HG03378 (cell line): ENCODE measurements around the gene SMIM27.

Source experiments
- ATAC-seq: cut with Tn5 transposase; IDR thresholded peaks from one replicate; pipeline ENCODE4 v1.9.1; 2021; ENCODE audit warnings: mild to moderate bottlenecking, moderate library complexity; ENCODE audit not compliant: unreplicated experiment

The SMIM27 gene

DNA sequence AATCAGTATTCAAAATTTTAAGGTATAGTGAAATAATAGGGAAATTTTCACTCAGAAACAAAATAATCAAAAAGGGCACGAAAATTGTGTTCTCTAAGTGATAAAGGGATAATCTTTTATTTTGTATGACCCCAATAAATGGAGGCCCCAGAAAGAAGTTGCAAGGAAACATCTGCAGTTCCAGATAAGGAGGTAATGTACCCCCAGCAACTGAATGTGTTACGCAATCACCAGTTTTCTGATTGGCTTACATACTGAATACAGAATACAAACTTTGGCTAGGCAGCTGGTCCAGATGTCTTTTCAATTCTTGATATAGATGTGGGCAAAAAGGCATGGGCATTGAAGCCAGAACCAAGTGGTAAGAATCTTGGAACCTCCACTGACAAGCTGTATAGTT lies 2.0 kb downstream of the SMIM27 start:
- ATAC-seq: no peak

DNA sequence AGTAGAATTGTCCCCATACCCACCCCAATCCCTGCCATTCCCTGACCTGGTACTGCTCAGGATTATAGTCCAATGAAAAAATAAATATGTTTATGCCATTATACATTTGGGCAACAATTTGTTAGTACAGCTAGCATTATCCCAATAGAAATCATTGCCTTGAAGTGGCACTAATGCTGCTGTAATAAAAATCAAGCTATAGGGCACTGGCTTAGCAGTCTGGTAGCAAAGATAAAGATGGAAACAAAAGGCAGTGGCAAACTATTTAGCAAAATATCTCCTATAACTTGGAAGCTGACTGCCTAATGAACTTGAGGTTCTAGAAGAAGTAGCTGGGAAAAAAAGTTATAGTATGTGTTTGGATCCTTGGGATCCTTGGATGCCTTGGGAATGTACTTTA lies 2.5 kb downstream of the SMIM27 start:
- ATAC-seq: no peak

DNA sequence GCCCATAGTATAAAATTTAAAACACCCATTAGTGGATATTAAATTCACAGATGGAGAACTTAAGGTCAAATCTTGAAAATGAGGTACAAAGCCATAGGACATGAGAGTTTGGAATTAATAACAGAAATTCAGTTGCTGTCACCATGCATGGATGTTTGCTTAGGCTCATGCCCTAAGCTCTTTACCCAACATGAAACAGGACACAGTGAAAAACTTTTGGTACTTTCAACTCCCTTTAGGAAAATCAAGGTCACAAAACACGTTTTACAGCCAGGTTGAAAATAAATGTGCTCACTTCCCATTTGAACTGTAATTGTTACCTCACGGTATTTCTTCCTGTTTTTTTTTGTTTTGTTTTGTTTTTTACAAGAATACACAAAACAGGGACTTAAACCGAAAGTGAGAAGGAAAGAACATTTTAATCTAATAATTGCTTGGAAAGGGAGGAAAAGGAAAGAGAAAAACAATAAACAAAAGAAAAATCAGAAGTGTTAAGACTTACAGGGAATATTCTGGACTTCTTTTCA lies 6.3 kb downstream of the SMIM27 start:
- no peak for ATAC-seq

DNA sequence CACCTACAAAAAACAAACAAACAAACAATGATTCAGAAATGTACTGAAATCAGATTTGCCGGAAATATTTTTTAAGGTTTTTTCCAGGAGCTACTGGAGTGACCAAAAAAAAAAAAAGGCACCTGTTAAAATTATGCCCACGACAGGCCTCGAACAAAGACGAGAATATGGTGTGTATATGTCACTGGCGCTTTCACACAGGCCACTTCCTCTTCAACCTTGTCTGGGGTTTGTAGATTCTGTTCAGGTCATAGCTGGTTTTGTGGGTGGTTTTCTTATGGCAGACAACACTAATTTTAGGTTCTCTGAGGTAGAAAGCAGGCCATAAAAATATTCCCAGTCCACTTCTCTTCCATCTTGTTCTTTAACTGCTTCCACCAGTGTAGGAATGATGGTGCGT lies 13.8 kb downstream of the SMIM27 start:
- ATAC-seq: no peak

DNA sequence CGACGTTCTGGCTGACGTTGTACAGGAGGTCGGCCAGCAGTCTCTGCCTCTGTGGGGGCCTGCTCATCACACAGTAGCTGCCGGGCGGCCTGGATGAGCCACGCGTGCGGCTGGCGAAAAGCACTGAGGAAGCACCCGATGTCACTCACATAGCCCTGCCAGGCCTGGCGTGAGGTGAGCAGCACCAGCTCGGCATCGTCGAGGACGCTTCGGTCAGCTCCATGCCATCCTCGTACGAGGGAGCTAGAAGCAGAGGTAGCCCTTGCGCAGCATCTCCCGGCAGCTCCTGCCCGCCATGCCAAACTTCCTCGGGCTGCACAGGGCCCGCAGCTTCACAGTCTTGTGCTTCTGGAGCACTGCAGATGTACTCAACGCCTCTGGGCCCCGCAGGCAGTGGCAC lies 14.6 kb downstream of the SMIM27 start:
- no peak for ATAC-seq

DNA sequence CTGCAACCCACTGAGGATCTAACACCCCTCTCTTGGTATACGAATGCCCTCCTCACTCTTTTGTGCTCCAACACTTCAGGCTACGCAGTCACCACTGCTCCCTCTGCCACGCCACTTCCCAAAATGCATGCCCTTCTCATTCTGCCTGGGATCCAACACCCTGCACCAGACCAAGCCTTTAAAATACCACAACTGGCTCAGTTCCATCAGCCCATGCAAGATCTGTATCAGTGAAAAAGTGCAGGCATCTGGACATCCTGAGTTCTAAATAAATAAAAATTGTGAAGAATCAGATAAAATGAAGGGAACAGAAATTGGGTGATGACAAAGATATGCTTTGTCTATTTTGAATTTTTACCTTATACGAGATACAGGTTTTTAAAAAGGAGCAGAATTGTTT lies 18.1 kb downstream of the SMIM27 start:
- ATAC-seq: no peak

DNA sequence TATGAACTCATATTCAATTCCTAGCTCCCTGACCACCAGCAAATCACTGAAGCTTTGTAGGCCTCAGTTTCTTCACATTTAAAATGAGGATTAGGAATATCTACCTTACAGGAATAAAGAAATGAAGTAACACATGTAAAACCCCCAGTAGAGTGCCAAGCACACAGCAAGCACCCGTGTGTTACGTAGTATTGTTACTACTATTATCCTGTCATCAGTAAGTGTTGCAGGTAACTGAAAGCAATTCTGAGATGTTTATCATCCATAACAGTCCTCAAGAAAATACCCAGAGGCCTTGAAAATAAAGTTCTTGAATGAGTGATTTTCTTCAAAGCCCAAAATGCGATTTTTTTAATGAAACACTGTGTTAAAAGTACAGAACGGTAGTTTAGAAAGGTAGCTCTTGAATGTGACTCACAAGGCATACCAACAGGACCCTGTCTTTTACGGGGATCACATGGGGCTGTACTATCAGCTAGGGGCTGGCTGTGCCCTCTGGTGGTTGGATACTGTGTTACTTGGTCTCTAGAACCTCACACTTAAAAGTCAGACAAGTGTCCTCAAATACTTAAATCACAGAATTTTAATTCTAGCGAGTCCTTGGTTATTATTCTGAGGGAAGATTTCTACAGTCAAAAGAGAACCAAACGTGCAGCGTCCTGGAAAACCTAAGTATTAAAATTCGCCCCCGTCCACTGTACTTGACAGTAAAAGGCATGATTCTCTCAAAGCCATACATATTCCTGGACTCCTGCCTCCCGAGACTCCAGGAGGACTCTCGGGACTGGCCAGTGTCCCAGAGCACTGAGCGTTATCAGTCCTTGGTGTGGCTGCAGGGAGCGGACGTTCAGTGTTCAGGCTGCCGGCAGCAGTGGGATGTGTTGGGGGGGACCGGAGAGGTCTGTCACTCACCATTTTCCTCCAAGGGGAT lies 20.1 kb downstream of the SMIM27 start:
- peak; percentile 92 for ATAC-seq

DNA sequence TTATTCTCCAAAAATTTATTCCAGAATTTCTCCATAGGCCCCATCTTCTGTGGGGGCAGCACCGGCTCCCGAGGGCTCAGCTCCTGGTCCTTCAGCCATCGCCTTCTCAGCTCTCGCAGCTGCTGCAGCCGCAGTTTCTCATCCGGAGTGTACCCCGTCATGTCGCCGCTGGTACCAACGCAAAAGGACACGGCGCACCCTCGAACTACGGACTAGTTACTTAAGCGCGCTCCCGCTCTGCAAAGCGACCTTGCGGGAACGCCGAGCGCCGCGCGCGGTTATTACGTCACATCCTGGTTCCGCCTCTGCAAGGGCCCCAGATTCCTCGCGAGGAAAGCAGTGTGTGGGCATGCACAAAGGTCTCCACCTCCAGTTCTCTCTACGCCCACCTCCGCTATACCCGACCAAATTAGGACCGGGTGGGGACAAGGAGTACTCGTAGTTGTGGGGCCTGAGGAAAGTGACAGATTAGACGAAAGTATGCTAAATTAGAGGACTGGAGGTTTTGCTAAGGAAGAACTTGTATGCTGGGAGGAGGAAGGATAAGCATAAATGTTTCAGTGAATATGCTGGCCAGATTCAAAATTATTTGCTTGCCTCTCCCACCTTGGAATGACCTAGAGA lies 20.9 kb downstream of the SMIM27 start, which contains the start of gene NDUFB6:
Gene NDUFB6 (minus strand): TSS at position 260 of the 624 bp plus-strand sequence. CDS start 99 bp downstream, at position 161.
- ATAC-seq: peak; percentile 82

DNA sequence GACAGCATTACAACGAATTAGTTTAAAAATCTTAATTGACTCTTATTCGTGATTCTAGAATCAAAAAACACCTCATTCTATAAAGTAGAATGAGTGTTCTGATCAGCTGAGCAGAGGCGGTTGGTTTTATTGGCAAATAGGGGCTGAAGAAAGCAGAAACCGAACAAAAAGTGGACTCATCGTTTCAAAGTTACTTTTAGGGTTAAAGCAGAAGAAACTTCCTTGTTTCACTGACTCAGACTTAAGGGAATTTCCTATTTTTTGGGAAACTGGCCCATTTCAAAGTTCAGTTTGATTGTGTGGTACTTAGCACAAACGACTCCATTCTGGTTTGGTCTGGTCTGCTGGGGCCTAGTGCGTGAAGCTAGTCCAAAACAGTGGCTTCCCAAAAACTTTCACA lies 21.7 kb downstream of the SMIM27 start:
- no peak for ATAC-seq

DNA sequence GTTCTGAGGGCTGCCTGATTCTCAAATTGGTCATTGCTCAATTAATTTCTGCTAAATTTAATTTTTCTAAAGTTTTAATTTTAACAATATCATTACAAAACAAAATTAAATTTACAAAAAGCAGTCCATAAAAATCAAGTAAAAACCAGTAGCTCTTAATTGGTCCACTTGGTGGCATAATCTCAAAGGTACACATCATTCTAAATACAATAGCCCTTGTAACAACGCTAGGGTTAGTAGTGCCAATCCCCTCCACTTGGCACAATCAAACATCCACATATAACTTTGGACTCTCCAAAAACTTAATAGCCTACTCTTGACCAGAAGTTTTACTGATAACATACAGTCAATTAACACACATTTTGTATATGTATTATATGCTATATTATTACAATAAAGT lies 22.7 kb downstream of the SMIM27 start:
- ATAC-seq: no peak

DNA sequence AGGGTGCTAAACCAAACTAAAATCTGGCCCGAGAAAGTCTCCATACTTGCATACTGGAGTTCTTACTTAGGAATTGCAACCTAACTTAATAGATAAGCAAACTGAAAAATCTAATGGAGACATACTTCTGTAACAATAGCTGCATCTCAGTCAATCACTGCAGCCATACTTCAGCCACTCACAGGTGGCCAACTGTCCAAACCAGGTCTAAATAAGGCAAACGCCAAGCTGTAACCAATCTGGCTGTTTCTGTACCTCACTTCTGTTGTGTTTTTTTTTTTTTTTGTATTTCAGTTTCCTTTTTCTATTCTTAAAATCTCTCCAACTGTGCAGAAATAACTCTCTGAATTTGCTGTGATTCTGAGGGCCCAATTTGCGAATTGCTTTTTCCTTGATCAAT lies 25.2 kb downstream of the SMIM27 start:
- no peak for ATAC-seq

DNA sequence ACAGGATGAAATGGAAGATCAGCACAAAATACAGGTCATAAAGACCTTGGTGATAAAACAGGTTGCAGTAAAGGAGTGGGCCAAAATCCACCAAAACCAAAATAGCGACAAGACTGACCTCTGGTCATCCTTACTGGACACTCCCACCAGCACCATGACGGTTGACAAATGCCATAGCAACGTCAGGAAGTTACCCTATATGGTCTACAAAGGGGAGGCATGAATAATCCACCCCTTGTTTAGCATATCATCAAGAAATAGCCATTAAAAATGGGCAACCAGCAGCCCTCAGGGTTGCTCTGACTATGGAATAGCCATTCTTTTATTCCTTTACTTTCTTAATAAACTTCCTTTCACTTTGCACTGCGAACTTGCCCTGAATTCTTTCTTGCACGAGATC lies 26.8 kb downstream of the SMIM27 start:
- ATAC-seq: no peak

DNA sequence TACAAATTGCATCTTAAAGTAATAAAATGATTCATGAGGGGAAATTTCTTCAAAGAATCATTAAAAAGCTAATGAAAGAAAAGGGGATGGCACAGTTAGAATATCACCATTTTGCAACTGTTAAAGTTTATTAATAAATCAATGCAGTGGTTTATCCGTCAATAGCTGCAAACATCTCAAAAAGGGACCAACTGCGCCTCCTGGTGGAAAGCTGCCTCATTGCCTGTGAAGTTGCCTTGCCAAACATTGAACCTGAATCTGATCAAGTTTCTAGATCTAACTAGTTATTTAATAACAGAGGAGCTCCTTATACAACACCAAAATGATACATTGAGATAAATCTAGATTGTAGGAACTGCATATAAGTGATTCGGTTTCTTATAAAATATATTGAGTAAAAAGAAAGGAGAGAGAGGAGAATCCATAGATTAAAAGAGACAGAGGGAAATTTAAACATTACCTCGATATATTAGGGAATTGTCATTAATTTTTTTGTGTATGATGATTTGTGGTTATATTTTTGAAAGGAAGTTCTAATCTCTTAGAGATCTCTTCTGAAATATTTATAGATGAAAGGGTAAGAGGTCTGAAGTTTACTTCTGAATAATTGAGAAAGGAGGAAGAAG lies 27.7 kb downstream of the SMIM27 start:
- ATAC-seq: peak; percentile 51

DNA sequence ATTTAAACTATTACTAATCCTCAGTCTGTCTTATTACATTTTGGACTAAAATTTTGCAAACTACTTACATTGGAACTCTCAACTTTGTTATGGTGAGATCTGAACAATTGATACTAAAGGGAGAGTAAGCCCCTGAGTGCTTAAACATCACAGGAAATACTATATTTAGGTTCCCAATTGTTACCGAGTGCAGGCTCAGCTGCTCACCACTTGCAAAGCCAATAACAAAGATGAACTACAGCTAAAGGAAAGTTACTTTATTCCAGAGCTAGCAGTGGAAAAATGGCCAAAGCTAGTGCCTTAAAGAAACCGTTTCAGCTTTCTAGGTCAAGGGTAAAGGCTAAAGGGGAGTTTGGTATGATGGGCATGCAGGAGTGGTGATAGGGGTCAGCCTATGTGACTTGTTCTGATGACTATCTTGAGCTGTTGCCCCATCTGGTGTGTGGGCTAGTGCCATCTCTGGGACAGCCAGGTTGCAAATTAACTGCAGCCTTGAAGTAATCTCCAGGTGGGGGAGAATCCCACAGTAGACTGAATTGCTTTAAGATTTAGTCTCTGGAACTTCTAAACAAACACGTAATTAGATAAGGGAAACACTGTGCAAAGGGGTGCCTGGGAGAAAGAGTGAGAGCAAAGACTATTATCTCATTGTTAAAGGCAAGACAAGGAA lies 28.6 kb downstream of the SMIM27 start:
- ATAC-seq: no peak

DNA sequence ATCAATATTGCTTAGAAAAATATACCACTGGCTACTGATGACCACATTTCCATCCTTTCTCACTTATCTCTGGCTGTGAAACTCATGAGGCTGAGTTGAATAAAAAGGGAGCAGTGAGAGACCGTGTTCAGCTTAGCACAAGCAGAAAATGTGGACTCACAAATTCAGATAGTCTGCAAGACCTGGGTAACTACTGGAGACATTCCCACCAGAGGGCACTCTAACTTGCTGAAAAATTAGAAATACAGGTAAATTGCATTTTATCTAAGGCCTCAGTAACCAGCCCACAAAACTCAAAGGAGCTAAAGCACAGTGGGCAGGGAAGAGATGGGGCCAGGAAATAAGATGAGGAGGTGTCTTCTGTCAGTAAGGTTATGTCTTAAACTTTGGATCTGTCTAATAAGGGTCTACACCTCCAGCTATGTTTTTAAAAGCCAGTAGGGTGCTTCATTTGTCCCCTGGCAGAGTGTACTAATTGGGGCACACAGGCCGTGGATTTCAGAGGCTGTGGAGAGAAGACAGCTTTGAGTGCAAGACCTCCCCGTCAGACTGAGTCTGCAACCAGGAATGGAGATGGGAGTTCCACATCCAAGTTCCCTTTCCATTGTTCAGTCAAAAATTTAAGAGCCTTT lies 29.5 kb downstream of the SMIM27 start:
- peak; percentile 58 for ATAC-seq

DNA sequence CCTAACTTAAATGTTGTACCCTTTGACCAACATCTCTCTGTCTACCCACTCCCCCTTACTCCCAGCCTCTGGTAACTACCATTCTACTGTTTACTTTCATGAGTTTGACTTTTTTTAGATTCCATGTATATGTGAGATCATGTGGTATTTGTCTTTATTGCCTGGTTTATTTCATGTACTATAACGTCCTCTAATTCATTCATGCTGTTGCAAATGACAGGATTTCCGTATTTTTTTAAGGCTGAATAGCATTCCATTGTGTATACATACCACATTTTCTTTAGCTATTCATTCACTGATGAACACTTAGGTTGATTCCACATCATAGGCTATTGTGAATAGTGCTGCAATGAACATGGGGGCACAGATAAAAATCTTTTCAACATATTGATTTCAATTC lies 32.7 kb downstream of the SMIM27 start:
- ATAC-seq: no peak

DNA sequence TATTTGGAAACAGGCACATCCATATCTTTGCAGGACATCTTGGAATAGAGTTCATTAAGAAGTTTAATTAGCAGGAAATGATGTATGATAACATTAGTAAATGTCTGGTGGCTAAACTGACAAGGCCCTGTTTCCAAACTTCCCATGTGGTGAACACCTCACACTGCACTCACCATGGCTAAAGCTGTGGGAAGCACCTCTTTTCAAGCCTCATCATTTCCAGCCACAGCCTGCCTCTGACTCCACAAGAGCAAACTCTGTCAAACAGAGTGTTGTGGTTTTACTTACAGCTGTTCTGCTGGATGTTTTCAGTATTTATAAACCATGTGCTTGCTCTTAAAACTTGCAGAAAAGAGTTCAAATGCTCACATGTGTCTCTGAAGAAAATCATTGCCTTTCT lies 35.8 kb downstream of the SMIM27 start:
- no peak for ATAC-seq

DNA sequence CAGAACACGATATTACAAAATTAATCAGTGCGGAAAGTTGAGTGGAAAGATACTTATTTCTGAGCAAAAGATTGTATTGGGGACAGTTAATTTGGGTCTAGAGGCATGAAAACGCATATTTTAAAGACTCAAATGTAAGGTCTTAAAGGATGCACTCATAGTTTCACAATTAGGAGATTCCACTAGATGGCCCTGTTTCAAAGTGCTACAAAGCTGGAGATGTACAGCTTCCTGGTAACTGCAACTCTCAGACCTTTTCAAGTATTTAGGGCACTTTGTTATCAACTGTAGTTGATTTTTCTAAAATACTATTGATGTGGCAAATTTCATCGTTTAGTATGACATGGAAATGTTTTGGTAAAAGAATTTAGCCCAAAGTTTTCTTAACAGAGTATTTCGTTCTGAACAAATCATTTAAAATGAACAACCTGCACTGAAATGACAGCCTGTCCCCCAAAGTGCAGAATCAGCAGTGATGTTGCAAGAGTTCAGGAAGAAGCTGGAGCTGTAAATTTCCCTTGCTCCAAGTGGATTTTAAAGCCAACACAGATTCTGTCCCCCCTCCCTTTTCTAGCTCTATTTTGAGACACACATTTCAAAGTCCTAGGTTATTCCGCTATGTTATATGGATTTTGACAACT lies 37.1 kb downstream of the SMIM27 start:
- ATAC-seq: peak; percentile 79

DNA sequence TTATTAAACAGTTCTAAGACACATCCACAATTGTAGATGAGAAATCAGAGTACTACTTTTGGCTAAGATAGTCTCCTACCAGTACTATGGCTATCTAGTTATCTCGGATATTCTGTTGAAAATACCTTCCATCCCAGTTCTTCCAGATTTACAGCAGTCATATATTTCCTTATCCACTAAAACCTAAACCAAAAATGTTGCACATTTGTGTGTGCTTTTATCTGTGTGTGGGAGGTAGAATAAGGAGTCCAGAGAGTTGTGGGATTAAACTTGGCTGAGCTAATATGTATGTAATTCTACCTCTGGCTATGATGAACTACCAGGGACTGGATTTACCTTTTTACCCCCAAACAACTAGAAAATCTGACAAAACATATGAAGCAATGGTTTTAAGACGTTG lies 38.3 kb downstream of the SMIM27 start:
- ATAC-seq: no peak

DNA sequence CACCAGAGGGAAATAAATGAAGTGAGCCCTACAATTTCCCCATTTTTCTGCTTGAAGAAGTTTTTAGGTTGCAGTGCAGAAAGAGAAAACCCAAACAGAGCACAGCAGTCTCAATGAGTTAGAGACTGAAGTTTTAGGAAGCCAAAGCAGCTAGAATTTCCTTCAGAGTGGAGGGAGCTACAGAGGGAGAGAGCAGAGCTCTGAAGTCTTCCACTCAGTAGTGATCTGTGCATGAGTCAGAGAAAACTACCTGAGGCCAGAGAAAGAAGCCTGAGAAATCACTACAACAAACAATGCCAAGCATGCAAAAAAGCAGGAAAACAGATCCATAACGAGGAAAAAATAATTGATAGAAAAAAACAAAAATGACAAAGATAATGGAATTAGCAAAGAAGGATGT lies 38.8 kb downstream of the SMIM27 start:
- ATAC-seq: no peak
